ENCODE results near the gene CERS1. TPM values are rescaled to one million over a fixed set of nuclear protein-coding genes. Genes with fewer than 3 reads are reported as not detected.

Gene CERS1
- total and polyA plus RNA-seq, 4 donors: 0.28 TPM; not detected in 3

GRCh38 chr19:18867199-18867598 is 28.8 kb downstream of the CERS1 start:
- Histone ChIP-seq H3K27ac (ENCODE audit: low read depth in 1 of 2, low read length in 2 of 2) (no peak overlapping the region), H3K4me1 (ENCODE audit: control insufficient read depth in 4 of 4, insufficient read depth in 4 of 4, low read length in 3 of 4) (peaks cover 0 to 17% (median 7%) of the 10 kb centered on the region in 4 donors), H3K9ac (ENCODE audit: low read depth in 1 of 2, low read length in 2 of 2) (no peak overlapping the region), H3K9me3 (ENCODE audit: control insufficient read depth in 4 of 4, low read length in 3 of 4) (no peaks in the 10 kb centered on the region), H3K27me3 (ENCODE audit: control insufficient read depth in 4 of 4, insufficient read depth in 4 of 4, low read length in 3 of 4) (no peaks in the 10 kb centered on the region), H3K36me3 (ENCODE audit: control insufficient read depth in 4 of 4, insufficient read depth in 3 of 4, low read depth in 1 of 4, low read length in 3 of 4) (peaks cover 14 to 54% (median 26%) of the 10 kb centered on the region in 4 donors), H3K4me3 (ENCODE audit: low read depth in 1 of 3, low read length in 3 of 3) (no peak overlapping the region)
- DNase-seq (ENCODE audit: low spot score): no peak
- 97% methylated on average over 23 of the region's 23 CpGs for WGBS
- TF ChIP-seq HNF4A (conservative IDR thresholded peaks at IDR 0.05): no peak
- TF ChIP-seq GABPA (IDR thresholded peaks at IDR 0.05 in 1 of 2, conservative IDR thresholded peaks at IDR 0.05 in 1 of 2): no peak
- TF ChIP-seq, protein P1, sequence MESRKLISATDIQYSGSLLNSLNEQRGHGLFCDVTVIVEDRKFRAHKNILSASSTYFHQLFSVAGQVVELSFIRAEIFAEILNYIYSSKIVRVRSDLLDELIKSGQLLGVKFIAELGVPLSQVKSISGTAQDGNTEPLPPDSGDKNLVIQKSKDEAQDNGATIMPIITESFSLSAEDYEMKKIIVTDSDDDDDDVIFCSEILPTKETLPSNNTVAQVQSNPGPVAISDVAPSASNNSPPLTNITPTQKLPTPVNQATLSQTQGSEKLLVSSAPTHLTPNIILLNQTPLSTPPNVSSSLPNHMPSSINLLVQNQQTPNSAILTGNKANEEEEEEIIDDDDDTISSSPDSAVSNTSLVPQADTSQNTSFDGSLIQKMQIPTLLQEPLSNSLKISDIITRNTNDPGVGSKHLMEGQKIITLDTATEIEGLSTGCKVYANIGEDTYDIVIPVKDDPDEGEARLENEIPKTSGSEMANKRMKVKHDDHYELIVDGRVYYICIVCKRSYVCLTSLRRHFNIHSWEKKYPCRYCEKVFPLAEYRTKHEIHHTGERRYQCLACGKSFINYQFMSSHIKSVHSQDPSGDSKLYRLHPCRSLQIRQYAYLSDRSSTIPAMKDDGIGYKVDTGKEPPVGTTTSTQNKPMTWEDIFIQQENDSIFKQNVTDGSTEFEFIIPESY (IDR thresholded peaks at IDR 0.05): no peak
- no peak for TF ChIP-seq ATF3 (IDR thresholded peaks at IDR 0.05)
- TF ChIP-seq YY1 (IDR thresholded peaks at IDR 0.05): no peak
- no peak for TF ChIP-seq CTCF (IDR thresholded peaks at IDR 0.05; ENCODE audit: low read depth, low read length, missing input control)
- no peak for TF ChIP-seq JUND (IDR thresholded peaks at IDR 0.05)
- no peak for TF ChIP-seq REST (IDR thresholded peaks at IDR 0.05)
- TF ChIP-seq, protein P2, sequence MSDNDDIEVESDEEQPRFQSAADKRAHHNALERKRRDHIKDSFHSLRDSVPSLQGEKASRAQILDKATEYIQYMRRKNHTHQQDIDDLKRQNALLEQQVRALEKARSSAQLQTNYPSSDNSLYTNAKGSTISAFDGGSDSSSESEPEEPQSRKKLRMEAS (IDR thresholded peaks at IDR 0.05): no peak
- TF ChIP-seq NR2F2 (IDR thresholded peaks at IDR 0.05): no peak
- TF ChIP-seq HNF4G (IDR thresholded peaks at IDR 0.05): no peak
- no peak for TF ChIP-seq SP1 (IDR thresholded peaks at IDR 0.05)
- TF ChIP-seq FOXA2 (IDR thresholded peaks at IDR 0.05): no peak
- TF ChIP-seq TAF1 (conservative IDR thresholded peaks at IDR 0.05): no peak
- no peak for TF ChIP-seq FOXA1 (IDR thresholded peaks at IDR 0.05)
- TF ChIP-seq RXRA (IDR thresholded peaks at IDR 0.05): no peak
- TF ChIP-seq EGR1 (IDR thresholded peaks at IDR 0.05; ENCODE audit: low read depth in 2 of 2): no peak

DNA sequence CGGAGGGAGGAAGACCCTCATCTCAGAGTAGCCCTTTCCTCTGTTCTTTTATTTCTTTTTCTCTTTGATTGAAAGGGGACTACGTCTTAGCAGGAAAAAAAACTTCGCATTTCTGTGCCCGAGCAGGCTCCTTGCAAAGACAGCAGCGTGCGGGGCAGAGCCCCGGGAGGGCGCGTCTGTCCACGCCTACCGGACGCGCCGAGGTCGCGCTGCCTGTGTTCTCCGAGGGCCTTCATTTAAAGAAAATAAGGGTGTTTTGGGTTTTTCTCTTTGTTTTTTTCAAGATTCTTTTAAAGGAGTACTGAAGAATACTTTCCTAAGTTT is 29.2 kb downstream of the CERS1 start:
- DNase-seq (ENCODE audit: low spot score): no peak
- no peaks in the 10 kb centered on the region for H3K27me3 ChIP-seq (ENCODE audit: control insufficient read depth in 4 of 4, insufficient read depth in 4 of 4, low read length in 3 of 4)
- no peak overlapping the region for H3K4me3 ChIP-seq (ENCODE audit: low read depth in 1 of 3, low read length in 3 of 3)
- H3K4me1 ChIP-seq (ENCODE audit: control insufficient read depth in 4 of 4, insufficient read depth in 4 of 4, low read length in 3 of 4): peaks cover 0 to 17% (median 7%) of the 10 kb centered on the region in 4 donors
- no peak overlapping the region for H3K9ac ChIP-seq (ENCODE audit: low read depth in 1 of 2, low read length in 2 of 2)
- H3K9me3 ChIP-seq (ENCODE audit: control insufficient read depth in 4 of 4, low read length in 3 of 4): no peaks in the 10 kb centered on the region
- no peak overlapping the region for H3K27ac ChIP-seq (ENCODE audit: low read depth in 1 of 2, low read length in 2 of 2)
- WGBS: 87% methylated on average over 17 of the region's 17 CpGs
- H3K36me3 ChIP-seq (ENCODE audit: control insufficient read depth in 4 of 4, insufficient read depth in 3 of 4, low read depth in 1 of 4, low read length in 3 of 4): peaks cover 14 to 58% (median 30%) of the 10 kb centered on the region in 4 donors
- TF ChIP-seq YY1 (IDR thresholded peaks at IDR 0.05): no peak
- no peak for TF ChIP-seq HNF4A (conservative IDR thresholded peaks at IDR 0.05)
- TF ChIP-seq, protein P1 (IDR thresholded peaks at IDR 0.05): no peak
- TF ChIP-seq, protein P2 (IDR thresholded peaks at IDR 0.05): no peak
- TF ChIP-seq EGR1 (IDR thresholded peaks at IDR 0.05; ENCODE audit: low read depth in 2 of 2): no peak
- no peak for TF ChIP-seq JUND (IDR thresholded peaks at IDR 0.05)
- no peak for TF ChIP-seq SP1 (IDR thresholded peaks at IDR 0.05)
- TF ChIP-seq ATF3 (IDR thresholded peaks at IDR 0.05): no peak
- no peak for TF ChIP-seq HNF4G (IDR thresholded peaks at IDR 0.05)
- TF ChIP-seq TAF1 (conservative IDR thresholded peaks at IDR 0.05): no peak
- TF ChIP-seq CTCF (IDR thresholded peaks at IDR 0.05; ENCODE audit: low read depth, low read length, missing input control): no peak
- TF ChIP-seq FOXA2 (IDR thresholded peaks at IDR 0.05): no peak
- no peak for TF ChIP-seq RAD21 (IDR thresholded peaks at IDR 0.05)
- TF ChIP-seq RXRA (IDR thresholded peaks at IDR 0.05): no peak
- TF ChIP-seq FOXA1 (IDR thresholded peaks at IDR 0.05): no peak
- TF ChIP-seq GABPA (IDR thresholded peaks at IDR 0.05 in 1 of 2, conservative IDR thresholded peaks at IDR 0.05 in 1 of 2): no peak
